ENCODE measurements around the gene DDI1. TPM values are rescaled to one million over a fixed set of nuclear protein-coding genes. Genes with fewer than 3 reads are reported as not detected.
"Not testable (repeated sequence)": the region's sequence is repeated elsewhere in the genome, so short reads cannot be mapped to it uniquely, and the experiment has no call there.

Gene DDI1
- total RNA-seq, 4 donors from 2014 or later: not detected

GRCh38 chr11:104036995-104037394, 555 bp downstream of the DDI1 start:
- TF ChIP-seq CTCF (IDR thresholded peaks at IDR 0.05): no peak
- TF ChIP-seq POLR2A (IDR thresholded peaks at IDR 0.05): no peak
- no peak for DNase-seq

GRCh38 chr11:104041792-104042191, 5.4 kb downstream of the DDI1 start:
- Histone ChIP-seq H3K27me3 (no peaks in the 10 kb centered on the region), H3K36me3 (no peaks in the 10 kb centered on the region), H3K27ac (no peak overlapping the region), H3K9me3 (no peaks in the 10 kb centered on the region), H3K4me1 (no peaks in the 10 kb centered on the region), H3K4me3 (no peak overlapping the region)
- intact Hi-C loops (cut with DNase I; ENCODE audit: low total_unique reads): no loop called here
- no peak for DNase-seq
- TF ChIP-seq CTCF (IDR thresholded peaks at IDR 0.05) (no peak), POLR2A (IDR thresholded peaks at IDR 0.05) (no peak)

More at GRCh38 chr11:104036995-104037394, 555 bp downstream of the DDI1 start:
- no peak overlapping the region for H3K27ac ChIP-seq
- intact Hi-C loops (cut with DNase I; ENCODE audit: low total_unique reads): loop anchor here (2.0 kb wide), 1 partner anchor 14 kb away; no protein-coding TSS in a partner anchor
- no peaks in the 10 kb centered on the region for H3K4me1 ChIP-seq
- H3K27me3 ChIP-seq: no peaks in the 10 kb centered on the region
- H3K9me3 ChIP-seq: no peaks in the 10 kb centered on the region
- H3K4me3 ChIP-seq: no peak overlapping the region
- no peaks in the 10 kb centered on the region for H3K36me3 ChIP-seq

GRCh38 chr11:104043142-104043541, 6.7 kb downstream of the DDI1 start:
- H3K4me1 ChIP-seq: no peaks in the 10 kb centered on the region
- intact Hi-C loops (cut with DNase I; ENCODE audit: low total_unique reads): no loop called here
- DNase-seq: no peak
- H3K27me3 ChIP-seq: no peaks in the 10 kb centered on the region
- no peaks in the 10 kb centered on the region for H3K9me3 ChIP-seq
- H3K27ac ChIP-seq: no peak overlapping the region
- H3K36me3 ChIP-seq: no peaks in the 10 kb centered on the region
- no peak for TF ChIP-seq POLR2A (IDR thresholded peaks at IDR 0.05)
- TF ChIP-seq CTCF (IDR thresholded peaks at IDR 0.05): no peak
- no peak overlapping the region for H3K4me3 ChIP-seq

GRCh38 chr11:104043678-104044239, 7.3 kb downstream of the DDI1 start:
- TF ChIP-seq POLR2A (IDR thresholded peaks at IDR 0.05) (no peak), CTCF (IDR thresholded peaks at IDR 0.05) (no peak)
- intact Hi-C loops (cut with DNase I; ENCODE audit: low total_unique reads): no loop called here
- Histone ChIP-seq H3K4me1 (no peaks in the 10 kb centered on the region), H3K9me3 (no peaks in the 10 kb centered on the region), H3K36me3 (no peaks in the 10 kb centered on the region), H3K27ac (no peak overlapping the region), H3K4me3 (no peak overlapping the region), H3K27me3 (no peaks in the 10 kb centered on the region)
- DNase-seq: no peak

GRCh38 chr11:104046331-104046730, 9.9 kb downstream of the DDI1 start:
- DNase-seq: no peak
- H3K4me1 ChIP-seq: no peaks in the 10 kb centered on the region
- intact Hi-C loops (cut with DNase I; ENCODE audit: low total_unique reads): no loop called here
- TF ChIP-seq CTCF (IDR thresholded peaks at IDR 0.05) (no peak), POLR2A (IDR thresholded peaks at IDR 0.05) (no peak)
- H3K36me3 ChIP-seq: no peaks in the 10 kb centered on the region
- H3K9me3 ChIP-seq: no peaks in the 10 kb centered on the region
- H3K27ac ChIP-seq: no peak overlapping the region
- no peaks in the 10 kb centered on the region for H3K27me3 ChIP-seq
- no peak overlapping the region for H3K4me3 ChIP-seq

GRCh38 chr11:104046858-104047257, 10.4 kb downstream of the DDI1 start:
- H3K4me3 ChIP-seq; H3K4me1 ChIP-seq; DNase-seq; H3K9me3 ChIP-seq; H3K36me3 ChIP-seq; H3K27me3 ChIP-seq; intact Hi-C loops (cut with DNase I; ENCODE audit: low total_unique reads); H3K27ac ChIP-seq: not testable (repeated sequence)

Measured in uterus (tissue), 4 donors.